RKO (cell line): ENCODE results near the gene GCNT4.

Source experiments
- DNase-seq: peaks from one replicate; pipeline ENCODE4 v3.0.0-alpha.2; 2016; ENCODE audit warnings: low spot score

GCNT4 gene

DNA sequence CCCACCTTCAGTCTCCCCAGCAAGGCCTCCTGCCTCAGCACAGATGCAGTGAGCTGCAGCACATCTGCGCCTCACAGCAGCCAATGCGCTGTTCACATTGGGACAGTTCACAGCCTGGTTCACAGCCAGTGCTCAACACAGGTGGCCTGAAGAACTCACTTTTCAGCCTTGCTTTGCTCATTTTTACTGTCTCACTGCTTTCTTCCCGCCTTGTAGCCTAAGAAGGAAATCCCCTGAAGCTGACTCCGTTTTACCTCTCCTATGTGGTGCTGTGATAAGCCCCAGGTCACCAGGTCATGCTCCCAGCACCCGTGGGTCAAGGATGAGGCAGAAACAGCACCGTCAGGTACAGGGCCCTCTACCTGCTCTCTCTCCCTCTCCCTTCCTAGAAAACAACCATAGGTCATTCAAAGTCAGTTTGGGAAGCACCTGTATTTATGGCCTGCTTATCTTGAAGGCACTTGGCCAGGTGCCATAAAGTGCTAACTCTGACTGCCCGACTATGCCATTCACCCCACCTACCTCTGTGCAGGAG is 1.1 kb downstream of the GCNT4 start:
- DNase-seq: no peak

DNA sequence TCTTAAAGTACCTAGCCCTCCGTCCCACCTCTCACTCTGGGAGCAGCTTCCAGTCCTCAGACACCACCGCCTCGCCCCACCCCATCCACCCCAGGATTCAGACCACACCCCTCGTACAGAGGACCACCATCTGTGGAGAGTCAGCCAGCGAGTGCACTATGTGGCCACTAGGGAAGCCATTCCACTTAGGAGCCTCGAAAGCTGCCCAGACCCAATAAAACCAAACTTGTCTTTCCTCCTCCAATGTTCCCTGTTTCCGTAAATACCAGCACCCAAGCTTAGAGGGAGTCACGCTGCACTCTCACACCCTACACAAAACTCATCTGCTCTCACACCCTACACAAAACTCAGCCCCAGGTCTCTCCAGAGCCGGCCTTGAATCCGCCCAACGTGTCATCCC is 1.9 kb downstream of the GCNT4 start:
- DNase-seq: peak; percentile 64

DNA sequence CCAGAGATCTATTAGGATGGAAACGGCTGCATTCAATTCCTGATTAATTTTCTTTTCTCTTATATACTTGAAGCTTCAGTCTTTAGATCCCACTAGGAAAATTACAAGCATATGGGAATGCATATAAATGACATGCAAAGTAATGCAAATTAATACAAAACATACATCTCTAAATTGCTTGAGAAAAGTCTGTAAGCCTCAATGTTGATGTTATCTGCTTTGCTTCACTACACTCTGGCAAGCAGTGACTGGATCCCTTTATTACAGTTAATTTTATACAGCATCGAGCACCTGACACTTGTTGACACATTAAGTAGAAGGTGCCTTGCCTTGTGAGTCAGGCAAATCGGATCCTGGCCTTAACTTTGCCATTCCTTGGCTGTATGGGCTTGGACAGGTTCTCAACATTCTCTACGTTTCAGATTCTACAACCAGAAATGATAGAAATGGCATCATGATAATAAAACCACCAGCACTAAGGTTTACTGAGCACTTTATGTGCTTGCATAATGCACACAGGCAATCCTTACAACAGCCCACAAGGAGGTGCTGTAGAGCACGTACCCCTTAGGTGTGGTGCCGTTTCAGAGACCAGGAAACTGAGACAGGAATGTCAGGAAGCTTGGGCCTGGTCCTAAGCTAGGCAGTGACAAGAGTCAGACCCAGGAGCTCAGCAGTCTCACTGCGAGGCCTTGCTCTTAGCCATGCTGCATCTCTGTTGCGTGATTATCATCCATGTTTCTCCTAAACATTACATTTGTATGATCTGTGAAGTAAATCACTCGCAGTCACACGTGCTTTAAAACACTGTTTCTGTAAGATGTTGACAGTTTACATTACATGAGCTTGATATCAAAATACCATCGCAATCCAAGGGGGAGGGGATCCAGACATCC is 2.7 kb downstream of the GCNT4 start:
- peak; percentile 76 for DNase-seq

DNA sequence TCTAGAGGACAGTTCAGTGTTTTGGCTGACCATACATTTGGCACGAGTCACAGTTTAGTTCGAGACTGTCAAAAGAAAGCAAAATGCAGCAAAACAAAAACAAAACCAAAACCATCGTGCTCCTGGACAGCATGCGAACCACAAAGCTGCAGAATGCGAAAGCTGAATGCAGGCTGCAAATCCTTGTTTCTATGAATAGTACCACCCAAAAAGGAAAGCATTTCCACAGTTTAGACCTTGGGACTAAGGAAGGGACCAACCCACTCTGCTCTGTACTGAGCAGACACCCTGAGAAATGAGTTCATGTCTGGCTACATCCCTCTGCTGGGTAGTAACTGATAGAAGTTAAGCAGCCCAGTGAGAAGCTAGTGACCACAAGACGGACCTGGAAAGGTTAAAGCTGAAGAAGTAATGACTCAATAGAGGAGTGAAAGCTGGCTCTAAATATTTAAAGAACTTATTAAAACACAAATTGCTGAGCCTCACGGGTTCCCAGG is 3.9 kb downstream of the GCNT4 start:
- no peak for DNase-seq

- no peak for DNase-seq
These were observed 5.0 kb downstream of the GCNT4 start for GRCh38 chr5:75047356-75047755.

DNA sequence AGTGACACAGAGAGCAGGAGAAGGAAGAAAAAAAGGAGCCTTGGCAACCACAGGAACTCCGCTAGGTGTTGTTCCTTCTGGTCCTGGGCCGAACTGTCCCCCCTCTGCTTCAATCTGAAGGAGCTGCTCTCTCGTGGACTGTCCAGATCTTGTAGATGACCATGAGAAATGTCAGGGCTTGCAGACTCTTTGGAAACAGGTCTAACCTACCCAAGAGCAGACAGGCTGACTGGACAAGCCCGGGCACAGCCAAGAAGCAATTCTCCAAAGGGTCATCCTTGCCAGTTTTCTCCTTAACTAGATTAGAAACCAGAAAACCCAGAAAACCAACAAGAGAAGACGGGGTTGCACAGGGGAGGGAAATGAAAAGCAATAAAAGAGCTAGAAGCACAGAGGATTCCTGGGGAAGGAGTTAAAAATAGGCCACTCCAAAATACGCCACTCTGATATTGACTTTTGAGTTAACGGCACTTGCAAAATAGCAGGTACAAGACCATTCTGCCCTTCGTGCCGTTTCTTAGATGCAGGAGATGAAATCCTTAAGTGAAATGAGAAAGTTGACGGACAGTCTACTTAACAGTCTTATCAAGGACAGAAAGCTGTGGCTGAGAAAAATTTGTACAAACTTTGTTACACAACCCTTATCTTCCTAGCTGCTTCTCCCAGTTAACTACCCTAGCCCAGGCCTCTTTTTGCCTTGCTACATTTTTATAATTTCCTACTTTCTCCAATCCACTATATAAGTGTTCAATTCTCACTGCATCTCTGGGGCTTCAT is 5.8 kb downstream of the GCNT4 start:
- no peak for DNase-seq

GRCh38 chr5:75045071-75045470 is 7.3 kb downstream of the GCNT4 start:
- no peak for DNase-seq

DNA sequence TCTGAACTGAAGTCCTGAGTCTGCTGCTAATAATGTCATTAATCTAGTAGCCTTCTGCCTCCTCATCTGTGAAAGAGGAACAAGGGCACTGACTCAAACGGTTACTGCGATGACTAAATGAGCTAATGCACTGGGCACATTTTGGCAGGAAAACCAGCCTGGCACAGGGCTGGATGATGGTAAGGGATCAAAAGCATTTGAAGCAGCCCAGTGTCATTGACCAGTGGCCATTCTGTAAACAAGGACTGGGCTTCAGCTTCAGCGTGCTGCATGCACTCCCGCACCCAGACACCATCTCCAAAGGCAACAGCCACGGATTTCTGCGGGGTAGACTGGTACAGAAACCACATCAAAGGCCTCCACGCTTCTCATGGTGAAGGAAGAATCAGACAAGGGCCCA is 8.0 kb downstream of the GCNT4 start:
- DNase-seq: peak; percentile 21

GRCh38 chr5:75043633-75044264 is 8.6 kb downstream of the GCNT4 start:
- DNase-seq: no peak

DNA sequence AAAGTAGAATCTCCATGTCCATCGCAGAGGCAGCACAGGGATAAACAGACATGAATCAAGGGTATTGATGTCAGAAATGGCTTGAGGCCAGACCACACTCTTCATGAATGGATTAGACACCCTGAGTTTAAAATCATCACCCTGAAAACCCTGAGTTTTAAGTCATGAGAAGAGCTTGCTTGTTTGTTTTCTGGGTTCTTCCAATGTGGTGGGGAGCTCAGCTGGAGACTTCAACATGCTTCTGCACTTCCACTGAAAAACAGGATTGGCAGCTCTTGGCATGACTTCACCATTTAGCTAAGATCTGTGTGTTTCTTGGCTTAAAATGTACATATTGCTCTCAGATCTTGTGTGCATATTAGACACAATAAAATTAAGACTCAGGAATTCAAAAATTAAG is 9.8 kb downstream of the GCNT4 start:
- DNase-seq: no peak

GRCh38 chr5:75040973-75041372 is 11.4 kb downstream of the GCNT4 start:
- no peak for DNase-seq

DNA sequence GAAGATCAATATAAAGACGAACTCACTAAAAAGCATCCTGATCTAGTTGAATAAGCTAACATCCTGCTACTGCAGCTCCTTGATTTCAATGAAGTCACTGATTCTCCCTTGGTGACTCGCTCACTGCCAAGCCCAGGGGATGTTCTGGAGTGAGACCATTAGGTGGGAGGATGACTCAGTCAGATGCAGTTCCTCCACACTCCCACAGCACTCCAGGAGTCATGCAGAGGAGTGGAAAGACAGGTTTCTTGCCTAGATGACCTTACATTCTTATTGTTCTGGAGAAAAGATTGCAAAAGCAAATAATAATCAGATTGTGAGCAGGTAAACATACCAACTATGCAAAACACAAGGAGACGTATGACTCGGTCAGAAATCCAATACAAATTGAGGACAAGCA is 15.3 kb downstream of the GCNT4 start:
- peak; percentile 84 for DNase-seq

- no peak for DNase-seq
These were observed 18.1 kb downstream of the GCNT4 start for GRCh38 chr5:75034137-75034739.

DNA sequence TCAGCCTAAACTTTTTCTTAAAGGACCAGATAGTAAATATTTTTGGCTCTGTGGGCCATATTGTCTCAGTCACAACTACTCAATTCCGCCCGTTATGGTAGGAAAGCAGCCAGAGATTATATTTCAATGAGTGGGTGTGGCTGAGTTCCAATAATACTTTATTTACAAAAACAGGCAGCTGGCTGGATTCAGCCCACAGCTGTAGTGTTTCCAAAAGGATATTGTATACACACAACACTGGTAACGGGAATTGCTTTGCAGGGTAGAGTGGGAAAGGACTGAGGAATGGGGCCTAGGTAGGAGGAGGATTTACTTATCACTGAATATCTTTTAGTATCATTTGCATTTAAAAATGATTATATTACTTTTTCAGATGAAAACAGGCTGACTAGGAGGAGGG is 21.0 kb downstream of the GCNT4 start:
- DNase-seq: no peak

DNA sequence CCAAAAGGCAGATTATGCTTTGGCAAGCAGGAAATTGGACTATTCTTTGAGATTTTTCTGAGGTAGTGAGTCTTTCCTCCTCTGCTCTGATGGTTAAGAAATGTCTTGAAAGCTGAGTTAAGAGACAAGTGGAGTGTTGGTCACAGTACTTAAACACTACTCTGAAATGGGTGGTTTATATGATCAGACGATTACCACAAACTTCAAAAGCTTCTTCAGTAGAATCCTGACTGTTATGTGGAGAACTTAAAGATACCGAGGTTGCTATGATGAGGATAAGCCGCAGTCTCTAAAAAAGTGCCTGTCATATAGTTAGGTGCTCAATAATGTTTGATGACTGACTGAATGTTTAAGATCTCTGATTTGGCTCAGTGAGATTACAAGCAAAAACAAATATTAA is 24.3 kb downstream of the GCNT4 start:
- DNase-seq: no peak

- no peak for DNase-seq
These were observed 28.8 kb downstream of the GCNT4 start for GRCh38 chr5:75023368-75024159.

DNA sequence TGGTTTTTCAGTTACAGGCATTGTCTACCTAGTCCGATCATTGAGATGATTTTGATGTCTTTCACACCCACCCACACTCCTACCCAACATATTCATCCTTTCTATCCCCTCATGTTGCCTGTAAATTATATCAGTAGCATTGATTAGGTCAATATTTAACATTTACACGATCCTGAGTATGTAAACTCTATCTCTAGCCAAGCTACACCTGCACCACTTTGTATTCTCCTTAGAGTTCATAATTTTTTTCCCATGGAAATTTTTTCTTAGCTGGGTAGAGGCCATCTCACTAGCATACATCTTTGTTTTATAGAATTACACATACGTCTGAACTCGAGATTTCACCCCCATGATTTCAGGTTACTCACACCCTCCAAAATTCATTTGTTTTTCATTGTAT is 30.6 kb downstream of the GCNT4 start:
- DNase-seq: no peak

DNA sequence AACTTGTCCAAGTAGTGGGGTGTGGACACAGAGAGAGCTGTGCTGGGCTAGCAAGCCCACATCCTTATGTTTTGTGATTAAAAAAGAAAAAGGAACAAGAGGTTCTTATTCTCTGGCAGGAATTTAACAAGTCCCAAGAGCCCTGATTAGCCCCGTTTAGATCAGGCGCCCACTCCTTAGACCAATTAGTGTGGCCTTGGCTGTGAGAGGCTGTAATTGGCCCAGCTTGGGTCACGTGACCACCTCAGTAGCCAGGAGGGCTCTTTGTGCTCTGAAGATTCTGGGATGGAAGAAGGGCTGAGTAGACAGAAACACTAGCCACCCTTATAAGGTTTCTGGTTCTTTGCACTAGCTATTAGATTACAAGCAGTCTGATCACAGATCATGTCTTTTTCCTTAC is 31.1 kb downstream of the GCNT4 start:
- no peak for DNase-seq

GRCh38 chr5:75020016-75020656 is 32.2 kb downstream of the GCNT4 start:
- no peak for DNase-seq

GRCh38 chr5:75018805-75019587 is 33.4 kb downstream of the GCNT4 start:
- DNase-seq: no peak
